Dendritic cell treated with granulocyte-macrophage colony-stimulating factor and Interleukin-4, amounts not matched to agents 40 ng/mL and 50 ng/mL, for 4 days (primary cell): ENCODE results near the gene ENG.
"Not testable (repeated sequence)": the region's sequence is repeated elsewhere in the genome, so short reads cannot be mapped to it uniquely, and the experiment has no call there.

Source experiments
- H3K27ac Mint-ChIP-seq: one replicate; pipeline ENCODE4 v1.8.0; 2022; ENCODE audit warnings: mild to moderate bottlenecking, mixed read lengths
- H3K27me3 Mint-ChIP-seq: one replicate; pipeline ENCODE4 v1.8.0; 2022; ENCODE audit warnings: mild to moderate bottlenecking, mixed read lengths
- H3K36me3 Mint-ChIP-seq: one replicate; pipeline ENCODE4 v1.8.0; 2022; ENCODE audit warnings: low read depth, mixed read lengths
- H3K4me1 Mint-ChIP-seq: one replicate; pipeline ENCODE4 v1.8.0; 2022; ENCODE audit warnings: low read depth, mixed read lengths
- H3K4me3 Mint-ChIP-seq: one replicate; pipeline ENCODE4 v1.8.0; 2022; ENCODE audit warnings: mild to moderate bottlenecking, moderate library complexity, mixed read lengths
- H3K9me3 Mint-ChIP-seq: one replicate; pipeline ENCODE4 v1.8.0; 2022; ENCODE audit warnings: mixed read lengths
- intact Hi-C: fragments of 100-400 bp; cut with micrococcal nuclease; formaldehyde crosslinking; loops from one replicate; pipeline ENCODE4 v1.15.0; 2022

ENG gene

GRCh38 chr9:127885508-127886281 lies 31.2 kb upstream of the ENG start:
- no peak overlapping the region for H3K4me3 Mint-ChIP-seq
- peaks cover 76% of the 10 kb centered on the region for H3K36me3 Mint-ChIP-seq
- peaks cover 31% of the 10 kb centered on the region for H3K4me1 Mint-ChIP-seq
- no peaks in the 10 kb centered on the region for H3K9me3 Mint-ChIP-seq
- peaks cover 3% of the 10 kb centered on the region for H3K27me3 Mint-ChIP-seq
- no peak overlapping the region for H3K27ac Mint-ChIP-seq
- intact Hi-C loops = no loop called here

- H3K27me3 Mint-ChIP-seq = peaks cover 3% of the 10 kb centered on the region
- intact Hi-C loops = loop anchor here (5.0 kb wide), 1 partner anchor 32 kb away; the partner anchor contains the start of gene ST6GALNAC4
- H3K36me3 Mint-ChIP-seq = peaks cover 69% of the 10 kb centered on the region
- H3K27ac Mint-ChIP-seq = no peak overlapping the region
- no peak overlapping the region for H3K4me3 Mint-ChIP-seq
- H3K9me3 Mint-ChIP-seq = no peaks in the 10 kb centered on the region
- H3K4me1 Mint-ChIP-seq = peaks cover 31% of the 10 kb centered on the region
Measured at GRCh38 chr9:127884976-127885490, 30.6 kb upstream of the ENG start.

DNA sequence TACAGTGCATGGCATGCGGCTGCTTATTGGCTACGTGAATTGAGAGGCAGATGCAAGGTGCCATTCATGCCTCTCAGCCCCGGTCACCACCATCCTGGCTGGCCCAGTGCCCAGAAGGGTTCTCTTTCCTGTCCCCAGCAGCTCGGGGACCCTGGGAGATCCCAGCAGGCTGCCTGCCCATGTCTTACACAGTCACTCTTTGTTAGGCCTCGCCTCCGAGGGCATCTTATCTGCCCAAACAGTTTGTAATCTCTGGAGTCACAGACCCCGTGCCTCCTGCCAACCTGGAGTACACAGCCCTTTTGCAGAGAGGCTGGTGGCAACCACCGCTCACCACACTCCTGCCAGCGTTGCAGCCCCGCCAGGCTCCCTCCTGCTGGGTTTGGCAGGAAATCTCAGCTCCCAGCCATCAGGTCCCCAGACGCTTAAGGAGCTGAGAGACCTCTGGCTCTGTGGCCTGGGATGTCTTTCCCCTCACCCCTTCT lies 30.0 kb upstream of the ENG start:
- Mint-ChIP-seq H3K9me3 (no peaks in the 10 kb centered on the region), H3K4me1 (peaks cover 31% of the 10 kb centered on the region), H3K4me3 (no peak overlapping the region), H3K27ac (no peak overlapping the region), H3K36me3 (peaks cover 66% of the 10 kb centered on the region), H3K27me3 (peaks cover 3% of the 10 kb centered on the region)
- intact Hi-C loops = loop anchor here (5.0 kb wide), 1 partner anchor 33 kb away; the partner anchor contains the start of gene ST6GALNAC4

GRCh38 chr9:127883959-127884358 lies 29.5 kb upstream of the ENG start:
- Mint-ChIP-seq H3K27ac (no peak overlapping the region), H3K4me3 (no peak overlapping the region), H3K9me3 (no peaks in the 10 kb centered on the region), H3K27me3 (peaks cover 7% of the 10 kb centered on the region), H3K36me3 (peaks cover 62% of the 10 kb centered on the region), H3K4me1 (peaks cover 34% of the 10 kb centered on the region)
- intact Hi-C loops = loop anchor here (5.0 kb wide), 1 partner anchor 33 kb away; the partner anchor contains the start of gene ST6GALNAC4

GRCh38 chr9:127881715-127882114 lies 27.3 kb upstream of the ENG start:
- intact Hi-C loops = loop anchor here (5.0 kb wide), 1 partner anchor 36 kb away; the partner anchor contains the start of gene ST6GALNAC4
- H3K27me3 Mint-ChIP-seq = peaks cover 28% of the 10 kb centered on the region
- not testable (repeated sequence) for H3K9me3 Mint-ChIP-seq, H3K27ac Mint-ChIP-seq, H3K4me3 Mint-ChIP-seq
- peaks cover 42% of the 10 kb centered on the region for H3K36me3 Mint-ChIP-seq
- H3K4me1 Mint-ChIP-seq = peaks cover 54% of the 10 kb centered on the region

- Mint-ChIP-seq H3K36me3 (peaks cover 26% of the 10 kb centered on the region), H3K4me1 (peaks cover 55% of the 10 kb centered on the region), H3K4me3 (no peak overlapping the region), H3K9me3 (no peaks in the 10 kb centered on the region), H3K27ac (no peak overlapping the region), H3K27me3 (peaks cover 32% of the 10 kb centered on the region)
- intact Hi-C loops = loop anchor here (5.0 kb wide), 1 partner anchor 37 kb away; the partner anchor contains the start of gene ST6GALNAC4
Measured at GRCh38 chr9:127880143-127880542, 25.7 kb upstream of the ENG start.

GRCh38 chr9:127878652-127879390 lies 24.4 kb upstream of the ENG start:
- H3K4me3 Mint-ChIP-seq = no peak overlapping the region
- H3K4me1 Mint-ChIP-seq = peaks cover 45% of the 10 kb centered on the region
- H3K27me3 Mint-ChIP-seq = peaks cover 31% of the 10 kb centered on the region
- peaks cover 13% of the 10 kb centered on the region for H3K36me3 Mint-ChIP-seq
- intact Hi-C loops = no loop called here
- no peak overlapping the region for H3K27ac Mint-ChIP-seq
- no peaks in the 10 kb centered on the region for H3K9me3 Mint-ChIP-seq

GRCh38 chr9:127878001-127878651 lies 23.7 kb upstream of the ENG start:
- Mint-ChIP-seq H3K27me3 (peaks cover 31% of the 10 kb centered on the region), H3K4me3 (peak overlapping the region; percentile 62), H3K4me1 (peaks cover 44% of the 10 kb centered on the region), H3K27ac (no peak overlapping the region), H3K36me3 (peaks cover 6% of the 10 kb centered on the region), H3K9me3 (no peaks in the 10 kb centered on the region)
- intact Hi-C loops = no loop called here

GRCh38 chr9:127877566-127877998 lies 23.1 kb upstream of the ENG start, which contains the start of gene AK1:
AK1 (minus strand) TSS chr9:127877675; CDS start chr9:127874617, 3,058 bp downstream.
- Mint-ChIP-seq H3K36me3 (peaks cover under 1% of the 10 kb centered on the region), H3K9me3 (no peaks in the 10 kb centered on the region), H3K27me3 (peaks cover 29% of the 10 kb centered on the region), H3K27ac (no peak within 1 kb of the TSS), H3K4me3 (peak within 1 kb of the TSS; percentile 62), H3K4me1 (peaks cover 44% of the 10 kb centered on the region)
- intact Hi-C loops = no loop called here

- Mint-ChIP-seq H3K27me3 (peaks cover 29% of the 10 kb centered on the region), H3K4me1 (peaks cover 44% of the 10 kb centered on the region), H3K4me3 (peak overlapping the region; percentile 62), H3K9me3 (no peaks in the 10 kb centered on the region), H3K27ac (no peak overlapping the region), H3K36me3 (no peaks in the 10 kb centered on the region)
- intact Hi-C loops = no loop called here
Measured at GRCh38 chr9:127876764-127877562, 22.5 kb upstream of the ENG start.

GRCh38 chr9:127876026-127876763 lies 21.7 kb upstream of the ENG start:
- no peaks in the 10 kb centered on the region for H3K36me3 Mint-ChIP-seq
- H3K27ac Mint-ChIP-seq = no peak overlapping the region
- H3K9me3 Mint-ChIP-seq = no peaks in the 10 kb centered on the region
- peaks cover 30% of the 10 kb centered on the region for H3K27me3 Mint-ChIP-seq
- no peak overlapping the region for H3K4me3 Mint-ChIP-seq
- intact Hi-C loops = no loop called here
- peaks cover 46% of the 10 kb centered on the region for H3K4me1 Mint-ChIP-seq

DNA sequence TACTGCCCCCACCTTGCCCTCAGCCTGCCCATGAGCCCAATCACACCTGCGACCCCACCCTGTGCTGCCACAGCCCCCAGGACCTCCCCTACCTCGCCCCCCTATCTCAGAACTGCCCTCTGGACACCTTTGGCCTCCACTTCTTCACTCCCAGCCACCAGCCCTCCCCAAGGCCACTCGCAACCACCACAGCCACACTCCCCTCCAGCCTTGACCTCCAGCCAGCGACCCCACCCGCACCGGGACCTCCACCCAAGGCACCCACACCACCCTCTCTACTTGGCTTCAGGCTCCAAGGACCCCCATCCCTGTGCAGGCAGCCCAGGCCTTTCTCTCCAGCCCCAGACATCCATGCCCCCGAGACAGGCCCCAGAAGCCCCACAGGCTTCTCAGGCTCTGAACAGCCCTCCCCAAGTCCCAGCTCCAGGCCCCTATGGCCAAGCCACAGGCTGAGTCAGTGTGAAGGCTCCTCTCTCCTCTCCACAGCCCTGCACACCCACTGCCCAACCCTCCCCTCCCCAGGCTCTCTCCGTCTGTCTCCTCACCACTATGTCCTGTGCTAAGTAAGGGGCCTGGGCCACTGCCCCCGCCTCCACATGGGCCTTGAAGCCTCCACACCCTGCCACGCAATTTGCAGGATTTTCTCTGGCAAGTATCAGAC lies 21.0 kb upstream of the ENG start:
- peak overlapping the region; percentile 11 for H3K27ac Mint-ChIP-seq
- no peak overlapping the region for H3K4me3 Mint-ChIP-seq
- intact Hi-C loops = no loop called here
- peaks cover 30% of the 10 kb centered on the region for H3K27me3 Mint-ChIP-seq
- H3K36me3 Mint-ChIP-seq = no peaks in the 10 kb centered on the region
- H3K9me3 Mint-ChIP-seq = no peaks in the 10 kb centered on the region
- H3K4me1 Mint-ChIP-seq = peaks cover 45% of the 10 kb centered on the region
